ENCODE results near the gene BBS4.
"Not testable (repeated sequence)": the region's sequence is repeated elsewhere in the genome, so short reads cannot be mapped to it uniquely, and the experiment has no call there.

Gene BBS4

GRCh38 chr15:72727154-72727553 lies 41.1 kb downstream of the BBS4 start:
- peaks cover 5% of the 10 kb centered on the region for H3K36me3 ChIP-seq
- no peaks in the 10 kb centered on the region for H3K9me3 ChIP-seq
- H3K27ac ChIP-seq = no peak overlapping the region
- H3K4me1 ChIP-seq (ENCODE audit: control insufficient read depth in 1 of 2, insufficient read depth in 1 of 2, low read depth in 1 of 2, low read length in 1 of 2) = no peaks in the 10 kb centered on the region
- no peak overlapping the region for H3K4me3 ChIP-seq (ENCODE audit: low read depth in 1 of 2, low read length in 1 of 2)
- TF ChIP-seq CTCF (IDR thresholded peaks at IDR 0.05) = no peak
- no peaks in the 10 kb centered on the region for H3K27me3 ChIP-seq

DNA sequence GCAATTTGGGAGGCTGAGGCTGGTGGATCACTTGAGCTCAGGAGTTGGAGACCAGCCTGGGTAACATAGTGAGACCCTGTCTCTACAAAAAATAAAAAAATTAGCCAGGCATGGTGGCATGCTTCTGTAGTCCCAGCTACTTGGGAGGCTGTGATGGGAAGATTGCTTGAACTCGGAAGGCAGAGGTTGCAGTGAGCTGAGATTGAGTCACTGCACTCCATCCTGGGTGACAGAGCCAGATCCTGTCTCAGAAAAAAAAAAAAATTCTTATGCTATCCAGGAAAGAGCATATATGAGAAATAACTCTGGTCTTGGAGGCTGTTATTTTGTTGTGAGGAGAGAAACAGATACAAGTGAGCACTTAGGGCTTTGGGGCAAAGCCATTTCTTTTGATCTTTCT lies 42.2 kb downstream of the BBS4 start:
- H3K36me3 ChIP-seq; H3K4me3 ChIP-seq (ENCODE audit: low read depth in 1 of 2, low read length in 1 of 2); H3K4me1 ChIP-seq (ENCODE audit: control insufficient read depth in 1 of 2, insufficient read depth in 1 of 2, low read depth in 1 of 2, low read length in 1 of 2); H3K9me3 ChIP-seq; H3K27ac ChIP-seq; H3K27me3 ChIP-seq: not testable (repeated sequence)

GRCh38 chr15:72728821-72729220 lies 42.8 kb downstream of the BBS4 start:
- Histone ChIP-seq H3K4me1 (ENCODE audit: control insufficient read depth in 1 of 2, insufficient read depth in 1 of 2, low read depth in 1 of 2, low read length in 1 of 2) (no peaks in the 10 kb centered on the region), H3K27me3 (no peaks in the 10 kb centered on the region), H3K36me3 (peaks cover 5% of the 10 kb centered on the region), H3K4me3 (ENCODE audit: low read depth in 1 of 2, low read length in 1 of 2) (no peak overlapping the region), H3K27ac (no peak overlapping the region), H3K9me3 (no peaks in the 10 kb centered on the region)
- TF ChIP-seq CTCF (IDR thresholded peaks at IDR 0.05) = no peak

DNA sequence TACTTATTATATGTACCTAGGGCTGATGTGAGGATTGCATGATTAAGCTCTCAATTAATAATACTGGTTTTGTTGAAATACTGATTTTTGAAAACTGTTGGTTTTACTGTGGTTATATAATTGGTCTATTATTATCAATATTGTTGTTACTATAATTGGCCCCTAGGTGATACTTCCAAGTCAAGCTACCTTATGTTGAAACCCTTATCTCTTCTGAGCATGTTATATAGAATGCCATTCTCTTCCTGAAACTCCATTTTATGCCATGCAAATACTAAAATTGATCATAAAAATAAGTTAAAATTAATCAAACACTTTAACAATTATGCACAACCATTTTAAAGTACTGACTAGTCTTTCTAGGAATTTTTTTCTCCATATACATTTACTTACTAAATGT lies 46.1 kb downstream of the BBS4 start:
- H3K27me3 ChIP-seq = no peaks in the 10 kb centered on the region
- TF ChIP-seq CTCF (IDR thresholded peaks at IDR 0.05) = no peak

GRCh38 chr15:72732516-72732915 lies 46.5 kb downstream of the BBS4 start:
- no peak overlapping the region for H3K4me3 ChIP-seq (ENCODE audit: low read depth in 1 of 2, low read length in 1 of 2)
- peaks cover 31% of the 10 kb centered on the region for H3K36me3 ChIP-seq
- TF ChIP-seq CTCF (IDR thresholded peaks at IDR 0.05) = no peak
- no peaks in the 10 kb centered on the region for H3K27me3 ChIP-seq
- H3K9me3 ChIP-seq = no peaks in the 10 kb centered on the region
- no peaks in the 10 kb centered on the region for H3K4me1 ChIP-seq (ENCODE audit: control insufficient read depth in 1 of 2, insufficient read depth in 1 of 2, low read depth in 1 of 2, low read length in 1 of 2)
- no peak overlapping the region for H3K27ac ChIP-seq

More for the DNA sequence above, 46.1 kb downstream of the BBS4 start:
- H3K4me1 ChIP-seq (ENCODE audit: control insufficient read depth in 1 of 2, insufficient read depth in 1 of 2, low read depth in 1 of 2, low read length in 1 of 2) = no peaks in the 10 kb centered on the region
- peaks cover 27% of the 10 kb centered on the region for H3K36me3 ChIP-seq
- no peak overlapping the region for H3K4me3 ChIP-seq (ENCODE audit: low read depth in 1 of 2, low read length in 1 of 2)
- no peak overlapping the region for H3K27ac ChIP-seq
- no peaks in the 10 kb centered on the region for H3K9me3 ChIP-seq

DNA sequence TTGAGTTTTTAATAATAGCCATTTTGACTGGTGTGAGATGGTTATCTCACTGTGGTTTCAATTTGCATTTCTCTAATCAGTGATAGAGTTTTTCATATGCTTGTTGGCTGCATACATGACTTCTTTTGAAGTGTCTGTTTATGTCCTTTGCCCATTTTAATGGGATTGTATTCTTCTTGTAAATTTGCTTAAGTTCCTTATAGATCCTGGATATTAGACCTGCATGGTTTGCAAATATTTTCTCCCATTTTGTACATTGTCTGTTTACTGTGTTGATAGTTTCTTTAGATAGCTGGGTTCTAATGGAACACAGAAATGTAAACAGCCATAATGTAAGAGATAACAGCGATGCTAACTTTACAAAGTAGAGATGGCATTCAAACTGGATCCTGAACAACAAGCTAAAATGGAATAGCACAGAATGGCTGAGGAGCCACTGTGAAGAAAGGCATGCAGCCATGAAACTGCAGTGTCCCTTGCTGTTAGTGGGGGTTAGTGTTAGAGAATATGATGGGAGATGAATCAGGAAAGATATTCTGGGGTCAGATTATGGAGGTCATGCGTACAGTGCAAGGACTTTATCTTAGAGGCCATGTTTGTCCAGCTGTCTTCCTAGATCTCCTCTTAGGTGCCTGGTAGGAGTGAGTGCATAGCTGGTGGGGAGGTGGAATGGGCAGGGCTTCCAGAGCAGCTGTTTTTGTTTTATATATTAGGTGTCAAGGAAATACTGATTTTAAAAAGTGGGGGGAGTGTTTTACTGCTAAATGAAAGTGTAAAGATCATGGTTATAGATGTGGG lies 48.1 kb downstream of the BBS4 start:
- Histone ChIP-seq H3K4me1 (ENCODE audit: control insufficient read depth in 1 of 2, insufficient read depth in 1 of 2, low read depth in 1 of 2, low read length in 1 of 2) (no peaks in the 10 kb centered on the region), H3K4me3 (ENCODE audit: low read depth in 1 of 2, low read length in 1 of 2) (no peak overlapping the region), H3K9me3 (no peaks in the 10 kb centered on the region), H3K36me3 (peaks cover 46% of the 10 kb centered on the region), H3K27ac (no peak overlapping the region), H3K27me3 (no peaks in the 10 kb centered on the region)
- no peak for TF ChIP-seq CTCF (IDR thresholded peaks at IDR 0.05)

Measured in neutrophil (primary cell).